ENCODE data around the gene DPP6. TPM values are rescaled to one million over a fixed set of nuclear protein-coding genes. Genes with fewer than 3 reads are reported as not detected.

The DPP6 gene
- total and polyA plus RNA-seq, 2 of the 8 experiments (the other 6 are each of a cell fraction or from before 2014, with no cell fraction given), result 4.7 to 6.8 TPM

GRCh38 chr7:154482863-154483262 is 430.7 kb downstream of the DPP6 start:
- no peak overlapping the region for H3K9ac ChIP-seq (replicated peaks in 1 of 4; ENCODE audit: extremely low read depth in 1 of 4, low read depth in 3 of 4, low read length in 3 of 4)
- H3K4me3 ChIP-seq (ENCODE audit: extremely low read depth in 1 of 4, insufficient read depth in 2 of 4, low read depth in 3 of 4, low read length in 4 of 4), result no peak overlapping the region
- H3K27ac ChIP-seq (ENCODE audit: low read depth, low read length), result no peak overlapping the region
- no peak overlapping the region for H2BK5ac ChIP-seq (ENCODE audit: low read depth, low read length)
- CTCF ChIA-PET (ENCODE audit: partially characterized antibody), result no interaction called here
- H3K18ac ChIP-seq (ENCODE audit: extremely low read depth, low read length), result no peak overlapping the region
- H4K5ac ChIP-seq (ENCODE audit: insufficient read length, low read depth, low read length), result no peak overlapping the region
- H2BK15ac ChIP-seq (ENCODE audit: low read length), result no peak overlapping the region
- no peak overlapping the region for H2AFZ ChIP-seq (ENCODE audit: low read length)
- H3K14ac ChIP-seq (ENCODE audit: insufficient read length), result no peak overlapping the region
- 96% methylated on average over 10 of the region's 11 CpGs; no CpG with 5 or more reads in 1 of the 2 experiments for WGBS, 2 experiments (ENCODE audit: extremely low coverage in 1 of 2, insufficient coverage in 1 of 2, insufficient read length in 1 of 2, insufficient replicate concordance in 2 of 2, low coverage in 1 of 2, low lambda C conversion rate in 2 of 2, missing lambda C conversion rate in 1 of 2)
- no peak overlapping the region for H3K56ac ChIP-seq (replicated peaks; ENCODE audit: insufficient read length, low read depth, low read length)
- no peak overlapping the region for H3K23ac ChIP-seq (ENCODE audit: insufficient read length)
- POLR2A ChIA-PET (ENCODE audit: partially characterized antibody), result no interaction called here
- no peak overlapping the region for H2AK5ac ChIP-seq (ENCODE audit: low read depth, low read length)
- DNase-seq (ENCODE audit: low read depth in 1 of 2, low spot score in 2 of 2), result no peak
- no peak overlapping the region for H4K8ac ChIP-seq (ENCODE audit: extremely low read depth, insufficient read depth, low read length)
- no peaks in the 10 kb centered on the region for H3K36me3 ChIP-seq (ENCODE audit: control insufficient read depth in 2 of 4, insufficient read depth in 4 of 4, low read length in 3 of 4)
- no peak overlapping the region for H3K4ac ChIP-seq (replicated peaks; ENCODE audit: insufficient read length, low read depth, low read length)
- no peaks in the 10 kb centered on the region for H3K79me1 ChIP-seq (ENCODE audit: low read depth, low read length)
- no peaks in the 10 kb centered on the region for H3K79me2 ChIP-seq (ENCODE audit: control insufficient read depth in 1 of 2, insufficient read depth in 2 of 2, low read length in 2 of 2)
- H2BK12ac ChIP-seq (ENCODE audit: low read depth, low read length), result no peak overlapping the region
- no peak overlapping the region for H4K91ac ChIP-seq (replicated peaks; ENCODE audit: insufficient read length, low read length)
- peaks cover 0 to 4% (median 2%) of the 10 kb centered on the region in 4 experiments; a peak in 3 of 7 replicates for H3K4me1 ChIP-seq (replicated peaks in 1 of 4; ENCODE audit: control insufficient read depth in 3 of 4, insufficient read depth in 4 of 4, low read length in 3 of 4)
- H3K23me2 ChIP-seq (ENCODE audit: low read depth, low read length), result peaks cover 1% of the 10 kb centered on the region; the same call in 1 of the 2 replicates
- H2BK120ac ChIP-seq (replicated peaks; ENCODE audit: low read depth, low read length), result no peak overlapping the region
- no peak overlapping the region for H3K4me2 ChIP-seq (ENCODE audit: insufficient read depth in 1 of 2, low read depth in 2 of 2, low read length in 2 of 2)
- no peak overlapping the region; the same call in 1 of the 2 replicates for H2BK20ac ChIP-seq (ENCODE audit: low read length)
- H3K9me3 ChIP-seq (ENCODE audit: insufficient read depth in 2 of 2, low read depth in 1 of 2, low read length in 1 of 2), result no peaks in the 10 kb centered on the region
- H3K27me3 ChIP-seq (replicated peaks in 1 of 4; ENCODE audit: control insufficient read depth in 3 of 4, extremely low read depth in 1 of 4, insufficient read depth in 3 of 4, low read length in 3 of 4), result no peaks in the 10 kb centered on the region
- peaks cover 0 to 2% of the 10 kb centered on the region in 2 experiments for H4K20me1 ChIP-seq (replicated peaks in 1 of 2; ENCODE audit: control insufficient read depth in 1 of 2, insufficient read depth in 2 of 2, low read length in 2 of 2)
- no peak for FAIRE-seq
- TF ChIP-seq NANOG (IDR thresholded peaks at IDR 0.05; ENCODE audit: insufficient read depth, low read depth, low read length, poor library complexity, severe bottlenecking) (no peak), RNF2 (IDR thresholded peaks at IDR 0.05; ENCODE audit: borderline replicate concordance, low read depth, low read length, missing control alignments, poor library complexity, severe bottlenecking) (no peak), MAFK (IDR thresholded peaks at IDR 0.05; ENCODE audit: low read depth, low read length) (no peak), CTBP2 (IDR thresholded peaks at IDR 0.05; ENCODE audit: borderline replicate concordance, insufficient read depth, insufficient read length, low read length) (no peak), FOSL1 (IDR thresholded peaks at IDR 0.05; ENCODE audit: insufficient read depth, low read depth, low read length) (no peak), RBBP5 (IDR thresholded peaks at IDR 0.05; ENCODE audit: borderline replicate concordance, low read depth, low read length) (no peak), BACH1 (IDR thresholded peaks at IDR 0.05; ENCODE audit: low read length) (no peak), SP4 (IDR thresholded peaks at IDR 0.05; ENCODE audit: low read length) (no peak), ASH2L (IDR thresholded peaks at IDR 0.05; ENCODE audit: low read length) (no peak), HDAC2 (IDR thresholded peaks at IDR 0.05; ENCODE audit: borderline replicate concordance in 1 of 2, low read depth in 2 of 2, low read length in 2 of 2) (no peak), SIN3A (conservative IDR thresholded peaks at IDR 0.05 in 1 of 2, IDR thresholded peaks at IDR 0.05 in 1 of 2; ENCODE audit: low read depth in 1 of 2, low read length in 2 of 2) (no peak)
